Endothelial cell of umbilical vein (primary cell): ENCODE data around the gene RAB4B. TPM values are rescaled to one million over a fixed set of nuclear protein-coding genes. Genes with fewer than 3 reads are reported as not detected.
A peak's percentile ranks its signal among the peaks of the same experiment; 100 is the strongest.
"Not testable (repeated sequence)": the region's sequence is repeated elsewhere in the genome, so short reads cannot be mapped to it uniquely, and the experiment has no call there.

Source experiments
- BruUV-seq: library from RNA; stranded (reverse); fragments of 400-500 nt; replicated peaks from 2 replicates; lab custom pipeline; 2021; lab: Mats Ljungman, UMichigan
- CTCF ChIA-PET: fragments of 300-600, 350-600 bp; sonication (Branson Sonifier 250); formaldehyde crosslinking; loops from one replicate; lab custom pipeline; 2021; ENCODE audit warnings: antibody characterized with exemption, inconsistent platforms; lab: Charles Lee
- POLR2A ChIA-PET: fragments of 300-600, 350-600 bp; sonication (Branson Sonifier 250); formaldehyde crosslinking; loops from one replicate; lab custom pipeline; 2021; ENCODE audit warnings: antibody characterized with exemption, inconsistent platforms; lab: Charles Lee
- DNase-seq: peaks from one replicate; pipeline ENCODE4 v3.0.0-alpha.2; 2011; ENCODE audit warnings: low read depth, low spot score
- FAIRE-seq: peaks from 2 replicates; lab custom pipeline; 2011; peaks lifted over from hg19 to GRCh38; lab: Jason Lieb, UNC
- H2AFZ ChIP-seq: 2 replicates; pipeline ENCODE4 v1.6.0; 2012; ENCODE audit warnings: low read depth, low read length, control low read depth, inconsistent platforms
- H3K27ac ChIP-seq: 2 replicates; pipeline ENCODE4 v1.5.1; 2011; ENCODE audit warnings: low read depth, mild to moderate bottlenecking, control low read depth, low read length, moderate library complexity; ENCODE audit not compliant: insufficient read depth
- H3K27me3 ChIP-seq, 2 experiments: 2 replicates each; pipeline versions ENCODE4 v1.6.0 to v1.6.1; 2011; ENCODE audit warnings: low read length in 2 of 2, mixed read lengths in 1 of 2; ENCODE audit not compliant: control insufficient read depth in 2 of 2, insufficient read depth in 2 of 2
- H3K36me3 ChIP-seq, 2 experiments: 2 replicates in 1 of 2; 3 replicates in 1 of 2; pipeline ENCODE4 v1.5.1; 2011; ENCODE audit warnings: low read length in 2 of 2, mild to moderate bottlenecking in 1 of 2, moderate library complexity in 1 of 2; ENCODE audit not compliant: control insufficient read depth in 2 of 2, insufficient read depth in 2 of 2; ENCODE audit errors: extremely low read depth in 1 of 2
- H3K4me1 ChIP-seq: 3 replicates; pipeline ENCODE4 v1.5.1; 2011; ENCODE audit warnings: mild to moderate bottlenecking, low read length; ENCODE audit not compliant: control insufficient read depth, insufficient read depth; ENCODE audit errors: extremely low read depth
- H3K4me2 ChIP-seq: 2 replicates; pipeline ENCODE4 v1.6.1; 2011; ENCODE audit warnings: low read length, control low read depth, mixed read lengths; ENCODE audit not compliant: insufficient read depth
- H3K4me3 ChIP-seq, 3 experiments: fragments of 200-600 bp in 1 of 3; sonication (generic), shearing (Covaris generic) in 1 of 3; replicated peaks in 1 of 3; 2 replicates each; pipeline ENCODE4 v1.5.1; 2011 to 2016; ENCODE audit warnings: control low read depth in 3 of 3, low read length in 3 of 3, mild to moderate bottlenecking in 2 of 3, inconsistent platforms in 1 of 3, low read depth in 1 of 3, moderate library complexity in 1 of 3; ENCODE audit not compliant: insufficient read depth in 1 of 3
- H3K79me2 ChIP-seq: 2 replicates; pipeline ENCODE4 v1.6.0; 2012; ENCODE audit warnings: low read length, inconsistent platforms; ENCODE audit not compliant: control insufficient read depth, insufficient read depth
- H3K9ac ChIP-seq: replicated peaks from 2 replicates; pipeline ENCODE3; 2011; ENCODE audit warnings: low read length, control low read depth; ENCODE audit not compliant: insufficient read depth; ENCODE audit errors: extremely low read depth
- H3K9me1 ChIP-seq: replicated peaks from 3 replicates; pipeline ENCODE4 v1.6.0; 2011; ENCODE audit warnings: mild to moderate bottlenecking, low read length; ENCODE audit not compliant: control insufficient read depth, insufficient read depth; ENCODE audit errors: extremely low read depth
- H3K9me3 ChIP-seq: replicated peaks from 2 replicates; pipeline ENCODE4 v1.5.1; 2012; ENCODE audit warnings: low read length, inconsistent platforms; ENCODE audit not compliant: control insufficient read depth, insufficient read depth
- H4K20me1 ChIP-seq: replicated peaks from 2 replicates; pipeline ENCODE3; 2011; ENCODE audit warnings: mild to moderate bottlenecking, low read length; ENCODE audit not compliant: control insufficient read depth, insufficient read depth; ENCODE audit errors: extremely low read depth
- EZH2 ChIP-seq: IDR thresholded peaks from 2 replicates; pipeline ENCODE4 v1.6.1; 2012; ENCODE audit warnings: borderline replicate concordance, low read depth, mild to moderate bottlenecking, moderate library complexity, low read length, inconsistent platforms; ENCODE audit not compliant: severe bottlenecking
- FOS ChIP-seq: IDR thresholded peaks from 2 replicates; pipeline ENCODE4 v1.6.1; 2011; ENCODE audit warnings: mild to moderate bottlenecking, low read length, moderate library complexity, borderline replicate concordance; ENCODE audit not compliant: insufficient read depth
- GATA2 ChIP-seq: IDR thresholded peaks from 2 replicates; pipeline ENCODE4 v1.7.0; 2011; ENCODE audit warnings: low read depth, mild to moderate bottlenecking, moderate library complexity, mixed read lengths, low read length; ENCODE audit not compliant: insufficient read length, insufficient read depth
- JUN ChIP-seq: IDR thresholded peaks from 2 replicates; pipeline ENCODE4 v1.6.1; 2011; ENCODE audit warnings: borderline replicate concordance, low read depth; ENCODE audit not compliant: insufficient read length, insufficient read depth
- MYC ChIP-seq: IDR thresholded peaks from one replicate; pipeline ENCODE4 v1.6.1; 2011; ENCODE audit warnings: mild to moderate bottlenecking, low read depth, low read length
- POLR2A ChIP-seq: IDR thresholded peaks from 2 replicates; pipeline ENCODE4 v1.6.1; 2012; ENCODE audit warnings: low read depth, mild to moderate bottlenecking, control low read depth, low read length
- POLR2AphosphoS5 ChIP-seq: IDR thresholded peaks from 2 replicates; pipeline ENCODE4 v1.6.1; 2012; ENCODE audit warnings: low read depth, mild to moderate bottlenecking, control low read depth, low read length, moderate library complexity; ENCODE audit not compliant: insufficient read depth
- dilution Hi-C: fragments of 300-500 bp; cut with MboI; formaldehyde crosslinking; loops from one replicate; pipeline ENCODE4 v1.15.0; 2019; ENCODE audit warnings: low sequenced_read_pairs; ENCODE audit not compliant: extremely low pct_ligation_motif_present
- intact Hi-C: fragments of 100-400 bp; cut with micrococcal nuclease; formaldehyde crosslinking; loops from one replicate; pipeline ENCODE4 v1.10.0; 2022
- polyA plus RNA-seq, 4 experiments: library from polyadenylated mRNA; depleted of rRNA in 3 of 4; stranded (reverse) in 3 of 4; unstranded in 1 of 4; fragments of >200 nt; gene quantifications; 2 replicates each; pipeline versions ENCODE4 v1.2.1 to v1.2.3, GENCODE V29; 2011 to 2012; ENCODE audit warnings: missing spikeins in 1 of 4
- total RNA-seq: library from RNA; stranded (reverse); gene quantifications from 2 replicates; pipeline ENCODE4 v1.2.3, GENCODE V29; 2021
- TF ChIP-seq, protein P1 (sequence below), 2 donors: IDR thresholded peaks; 1 replicate in 1 of 2; 2 replicates in 1 of 2; pipeline ENCODE4 v1.5.1; 2011; ENCODE audit warnings: low read length in 2 of 2, mild to moderate bottlenecking in 2 of 2, moderate library complexity in 2 of 2, control low read depth in 1 of 2, inconsistent platforms in 1 of 2, low read depth in 1 of 2; ENCODE audit not compliant: insufficient read depth in 1 of 2; ENCODE audit errors: extremely low read depth in 1 of 2
- TF ChIP-seq, protein P2 (sequence below): IDR thresholded peaks from 2 replicates; pipeline ENCODE4 v1.6.1; 2011; ENCODE audit not compliant: insufficient read depth, insufficient read length

RAB4B gene
- total and polyA plus RNA-seq, 2 donors (not counting 3 experiments of a cell fraction or from before 2014, with no cell fraction given) = 33.6 to 61.0 TPM

DNA sequence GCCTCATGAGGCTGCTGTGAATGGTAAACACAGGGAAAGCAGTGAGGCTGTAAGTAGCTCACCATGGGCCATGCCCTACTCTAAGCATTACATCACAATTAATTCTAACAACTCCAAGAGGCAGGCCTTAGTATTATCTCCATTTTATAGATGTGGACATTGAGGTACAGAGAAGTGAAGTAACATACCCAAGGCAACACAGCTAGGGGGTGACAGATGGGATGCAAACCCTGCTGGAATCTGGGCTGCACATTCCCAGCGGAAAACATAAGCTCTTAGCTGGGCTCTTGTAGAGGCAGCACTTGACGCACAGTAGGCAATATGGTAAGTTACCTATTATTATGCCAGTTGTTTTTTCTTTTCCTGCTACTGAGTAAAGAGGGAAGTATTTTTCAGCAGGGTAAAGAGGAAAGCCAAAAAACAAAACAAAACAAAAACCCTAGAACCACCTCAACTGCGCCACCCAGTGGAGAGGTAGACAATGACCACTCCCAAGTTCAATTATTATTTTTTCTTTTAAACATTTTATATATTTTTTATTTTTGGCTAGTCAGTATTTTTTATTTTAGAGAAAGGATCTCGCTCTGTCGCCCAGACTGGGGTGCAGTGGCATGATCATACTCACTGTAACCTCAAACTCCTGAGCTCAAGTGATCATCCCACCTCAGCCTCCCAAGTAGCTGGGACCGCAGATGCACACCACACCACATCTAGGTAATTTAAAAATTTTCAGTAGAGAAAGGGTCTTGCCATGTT lies 41.6 kb downstream of the RAB4B start:
- dilution Hi-C loops, H2AFZ ChIP-seq, H3K27ac ChIP-seq, H4K20me1 ChIP-seq, POLR2A ChIA-PET, H3K9me3 ChIP-seq, H3K4me1 ChIP-seq, H3K9ac ChIP-seq, H3K79me2 ChIP-seq, H3K9me1 ChIP-seq, H3K4me3 ChIP-seq, H3K4me2 ChIP-seq, BruUV-seq, H3K27me3 ChIP-seq, H3K36me3 ChIP-seq: not testable (repeated sequence)
- FAIRE-seq = peak; percentile 96
- DNase-seq = peak; percentile 47
- TF ChIP-seq, protein P1, sequence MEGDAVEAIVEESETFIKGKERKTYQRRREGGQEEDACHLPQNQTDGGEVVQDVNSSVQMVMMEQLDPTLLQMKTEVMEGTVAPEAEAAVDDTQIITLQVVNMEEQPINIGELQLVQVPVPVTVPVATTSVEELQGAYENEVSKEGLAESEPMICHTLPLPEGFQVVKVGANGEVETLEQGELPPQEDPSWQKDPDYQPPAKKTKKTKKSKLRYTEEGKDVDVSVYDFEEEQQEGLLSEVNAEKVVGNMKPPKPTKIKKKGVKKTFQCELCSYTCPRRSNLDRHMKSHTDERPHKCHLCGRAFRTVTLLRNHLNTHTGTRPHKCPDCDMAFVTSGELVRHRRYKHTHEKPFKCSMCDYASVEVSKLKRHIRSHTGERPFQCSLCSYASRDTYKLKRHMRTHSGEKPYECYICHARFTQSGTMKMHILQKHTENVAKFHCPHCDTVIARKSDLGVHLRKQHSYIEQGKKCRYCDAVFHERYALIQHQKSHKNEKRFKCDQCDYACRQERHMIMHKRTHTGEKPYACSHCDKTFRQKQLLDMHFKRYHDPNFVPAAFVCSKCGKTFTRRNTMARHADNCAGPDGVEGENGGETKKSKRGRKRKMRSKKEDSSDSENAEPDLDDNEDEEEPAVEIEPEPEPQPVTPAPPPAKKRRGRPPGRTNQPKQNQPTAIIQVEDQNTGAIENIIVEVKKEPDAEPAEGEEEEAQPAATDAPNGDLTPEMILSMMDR (IDR thresholded peaks at IDR 0.05; ENCODE audit: extremely low read depth in 1 of 2, insufficient read depth in 1 of 2, low read depth in 1 of 2, low read length in 2 of 2) = peak; percentile 50 to 58
- intact Hi-C loops = loop anchor here (1.0 to 5.0 kb wide), 3 partner anchors 156 to 323 kb away; no protein-coding TSS in a partner anchor
- CTCF ChIA-PET = interaction anchor here (0.8 to 2.8 kb wide), 15 partner anchors 9 to 174 kb away, joined by 3 to 64 read pairs (median 4); partner anchors contain the start of genes COQ8B, EGLN2, ITPKC and RAB4B

DNA sequence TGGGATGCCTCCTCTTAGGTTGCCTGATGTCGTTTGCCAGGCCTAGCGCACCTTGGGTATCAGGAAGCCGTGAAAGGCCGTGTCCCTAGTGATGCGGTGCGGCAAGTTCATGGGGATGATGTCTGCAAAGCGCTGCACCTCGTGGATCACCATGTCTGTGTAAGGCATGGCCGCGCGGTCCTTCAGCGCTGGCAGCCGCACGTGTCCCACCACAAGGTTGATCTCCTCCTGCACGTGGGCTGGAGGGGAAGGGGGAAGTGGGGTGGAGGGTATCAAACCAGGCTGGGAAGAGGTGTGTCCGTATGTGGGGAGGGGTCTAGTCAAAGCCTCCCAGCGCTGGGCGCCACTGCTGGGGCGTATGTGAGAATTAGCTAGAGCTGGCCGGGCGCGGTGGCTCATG lies 44.1 kb downstream of the RAB4B start:
- BruUV-seq = no TSS peak
- no peak for FAIRE-seq
- ChIA-PET CTCF (no interaction called here), POLR2A (no interaction called here)
- TF ChIP-seq FOS = no peak
- TF ChIP-seq JUN = no peak
- TF ChIP-seq MYC = no peak
- no peak for TF ChIP-seq POLR2A
- TF ChIP-seq POLR2AphosphoS5 = no peak
- TF ChIP-seq, protein P1 (IDR thresholded peaks at IDR 0.05; ENCODE audit: extremely low read depth in 1 of 2, insufficient read depth in 1 of 2, low read depth in 1 of 2, low read length in 2 of 2) = no peak
- no peak for TF ChIP-seq EZH2
- no peak for TF ChIP-seq GATA2
- TF ChIP-seq, protein P2, sequence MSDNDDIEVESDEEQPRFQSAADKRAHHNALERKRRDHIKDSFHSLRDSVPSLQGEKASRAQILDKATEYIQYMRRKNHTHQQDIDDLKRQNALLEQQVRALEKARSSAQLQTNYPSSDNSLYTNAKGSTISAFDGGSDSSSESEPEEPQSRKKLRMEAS = no peak
- Histone ChIP-seq H3K27ac (no peak overlapping the region), H3K27me3 (no peaks in the 10 kb centered on the region), H3K4me3 (no peak overlapping the region), H3K9me1 (no peaks in the 10 kb centered on the region), H2AFZ (no peak overlapping the region), H4K20me1 (no peaks in the 10 kb centered on the region), H3K36me3 (peaks cover 0 to 5% of the 10 kb centered on the region in 2 experiments), H3K4me2 (no peak overlapping the region), H3K79me2 (no peaks in the 10 kb centered on the region), H3K9me3 (no peaks in the 10 kb centered on the region), H3K4me1 (peaks cover 6% of the 10 kb centered on the region), H3K9ac (no peak overlapping the region)
- dilution Hi-C loops = no loop called here
- no peak for DNase-seq
- intact Hi-C loops = loop anchor here (5.0 kb wide), 1 partner anchor 320 kb away; no protein-coding TSS in a partner anchor
